NB4 (cell line): Measurements from ENCODE around the gene OTUD5.
"Not testable (repeated sequence)": the region's sequence is repeated elsewhere in the genome, so short reads cannot be mapped to it uniquely, and the experiment has no call there.

Source experiments
- DNase-seq: peaks from one replicate; pipeline ENCODE4 v3.0.0; 2010; ENCODE audit warnings: low read depth
- H3K4me3 ChIP-seq: one replicate; pipeline ENCODE4 v1.5.1; 2011; ENCODE audit warnings: mild to moderate bottlenecking, low read depth, low read length, moderate library complexity
- CTCF ChIP-seq: IDR thresholded peaks from one replicate; pipeline ENCODE4 v1.5.1; 2012; ENCODE audit warnings: low read depth, low read length
- MAX ChIP-seq: IDR thresholded peaks from 2 replicates; pipeline ENCODE4 v1.6.1; 2011; ENCODE audit warnings: low read depth, low read length
- MYC ChIP-seq: IDR thresholded peaks from 2 replicates; pipeline ENCODE4 v1.6.1; 2011; ENCODE audit warnings: low read depth, low read length
- POLR2A ChIP-seq: IDR thresholded peaks from 2 replicates; pipeline ENCODE4 v1.6.1; 2011; ENCODE audit warnings: mild to moderate bottlenecking; ENCODE audit not compliant: insufficient read length; ENCODE audit errors: extremely low read depth

The OTUD5 gene

GRCh38 chrX:48893556-48894348 lies 63.7 kb downstream of the OTUD5 start:
- no peak for DNase-seq
- no peak overlapping the region for H3K4me3 ChIP-seq

GRCh38 chrX:48892896-48893295 lies 64.5 kb downstream of the OTUD5 start:
- no peak for DNase-seq
- no peak overlapping the region for H3K4me3 ChIP-seq
- TF ChIP-seq MYC (no peak), POLR2A (no peak), MAX (no peak), CTCF (no peak)

More at GRCh38 chrX:48893556-48894348, 63.7 kb downstream of the OTUD5 start:
- TF ChIP-seq POLR2A (no peak), CTCF (no peak), MYC (no peak), MAX (no peak)

- DNase-seq = peak; percentile 62
- H3K4me3 ChIP-seq = no peak overlapping the region
- no peak for TF ChIP-seq MAX
- TF ChIP-seq CTCF = peak; percentile 14
These were observed 65.8 kb downstream of the OTUD5 start for GRCh38 chrX:48891402-48892288.

- DNase-seq = no peak
- H3K4me3 ChIP-seq = no peak overlapping the region
- TF ChIP-seq MYC (no peak), MAX (no peak), POLR2A (no peak), CTCF (no peak)
These were observed 66.4 kb downstream of the OTUD5 start for GRCh38 chrX:48890934-48891401.

GRCh38 chrX:48890296-48890925 lies 67.0 kb downstream of the OTUD5 start:
- TF ChIP-seq MYC = no peak
- H3K4me3 ChIP-seq = no peak overlapping the region
- no peak for DNase-seq

GRCh38 chrX:48886586-48886985 lies 70.8 kb downstream of the OTUD5 start:
- not testable (repeated sequence) for H3K4me3 ChIP-seq, DNase-seq
